ENCODE data around the gene PCDH9. TPM values are rescaled to one million over a fixed set of nuclear protein-coding genes. Genes with fewer than 3 reads are reported as not detected.

The PCDH9 gene
- total and polyA plus RNA-seq, 10 donors, result 0.24 to 8.1 (median 3.8) TPM

DNA sequence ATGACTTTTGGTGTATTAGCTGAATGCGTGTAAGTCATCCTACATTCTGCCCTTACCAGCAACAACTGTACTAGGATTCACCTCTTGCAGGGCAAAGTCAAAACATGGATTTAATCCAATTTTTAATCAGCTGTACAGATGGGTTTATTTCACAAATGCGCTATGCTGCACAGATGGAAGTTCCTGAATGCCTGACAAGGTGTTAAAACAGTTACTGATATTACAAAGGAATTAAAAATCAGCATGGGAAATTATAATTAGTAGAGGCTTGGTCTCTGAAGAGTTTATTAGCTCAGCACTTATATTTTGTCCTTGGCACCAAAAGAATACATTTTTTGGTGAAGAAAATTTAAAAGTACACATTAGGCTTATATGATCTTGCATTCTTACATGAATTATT, 448.9 kb downstream of the PCDH9 start:
- H3K27me3 ChIP-seq (replicated peaks in 1 of 7), result no peaks in the 10 kb centered on the region
- no peaks in the 10 kb centered on the region for H3K9me3 ChIP-seq
- no peak overlapping the region for H3K27ac ChIP-seq
- no peak overlapping the region for H3K4me3 ChIP-seq
- intact Hi-C loops (cut with DNase I; ENCODE audit: low total_unique reads), result no loop called here
- no peak for TF ChIP-seq POLR2AphosphoS5 (IDR thresholded peaks at IDR 0.05)
- TF ChIP-seq POLR2A (IDR thresholded peaks at IDR 0.05), result no peak
- TF ChIP-seq, protein P1, sequence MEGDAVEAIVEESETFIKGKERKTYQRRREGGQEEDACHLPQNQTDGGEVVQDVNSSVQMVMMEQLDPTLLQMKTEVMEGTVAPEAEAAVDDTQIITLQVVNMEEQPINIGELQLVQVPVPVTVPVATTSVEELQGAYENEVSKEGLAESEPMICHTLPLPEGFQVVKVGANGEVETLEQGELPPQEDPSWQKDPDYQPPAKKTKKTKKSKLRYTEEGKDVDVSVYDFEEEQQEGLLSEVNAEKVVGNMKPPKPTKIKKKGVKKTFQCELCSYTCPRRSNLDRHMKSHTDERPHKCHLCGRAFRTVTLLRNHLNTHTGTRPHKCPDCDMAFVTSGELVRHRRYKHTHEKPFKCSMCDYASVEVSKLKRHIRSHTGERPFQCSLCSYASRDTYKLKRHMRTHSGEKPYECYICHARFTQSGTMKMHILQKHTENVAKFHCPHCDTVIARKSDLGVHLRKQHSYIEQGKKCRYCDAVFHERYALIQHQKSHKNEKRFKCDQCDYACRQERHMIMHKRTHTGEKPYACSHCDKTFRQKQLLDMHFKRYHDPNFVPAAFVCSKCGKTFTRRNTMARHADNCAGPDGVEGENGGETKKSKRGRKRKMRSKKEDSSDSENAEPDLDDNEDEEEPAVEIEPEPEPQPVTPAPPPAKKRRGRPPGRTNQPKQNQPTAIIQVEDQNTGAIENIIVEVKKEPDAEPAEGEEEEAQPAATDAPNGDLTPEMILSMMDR (IDR thresholded peaks at IDR 0.05 in 8 of 11, conservative IDR thresholded peaks at IDR 0.05 in 3 of 11), result no peak
- WGBS, 5 donors, result 87 to 94% (median 91%) methylated on average over 2 of the region's 2 CpGs
- no peaks in the 10 kb centered on the region for H3K4me1 ChIP-seq
- H3K36me3 ChIP-seq, result no peaks in the 10 kb centered on the region
- no peak for DNase-seq

DNA sequence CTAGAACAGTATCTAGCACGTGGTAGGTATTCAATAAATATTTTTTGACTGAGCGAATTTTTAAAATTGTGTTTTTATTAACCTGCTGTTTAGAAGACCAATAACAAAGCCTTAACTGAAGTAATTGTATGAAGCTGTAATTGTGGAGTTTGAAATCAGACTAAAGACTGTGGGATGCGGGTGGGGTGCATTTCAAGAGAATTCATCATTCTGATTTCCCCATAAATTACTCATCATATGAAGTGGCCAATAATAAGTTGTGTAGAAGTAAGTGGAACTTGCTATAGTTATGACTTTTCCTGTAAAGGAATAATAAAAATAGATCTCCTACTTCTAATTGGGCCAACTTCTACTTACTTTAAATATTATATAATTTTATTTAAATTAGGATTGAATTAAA, 449.3 kb downstream of the PCDH9 start:
- Histone ChIP-seq H3K4me1 (no peaks in the 10 kb centered on the region), H3K9me3 (no peaks in the 10 kb centered on the region), H3K36me3 (no peaks in the 10 kb centered on the region), H3K4me3 (no peak overlapping the region), H3K27me3 (replicated peaks in 1 of 7) (no peaks in the 10 kb centered on the region), H3K27ac (no peak overlapping the region)
- TF ChIP-seq POLR2A (IDR thresholded peaks at IDR 0.05), result no peak
- no peak for TF ChIP-seq POLR2AphosphoS5 (IDR thresholded peaks at IDR 0.05)
- TF ChIP-seq, protein P1 (IDR thresholded peaks at IDR 0.05 in 8 of 11, conservative IDR thresholded peaks at IDR 0.05 in 3 of 11), result no peak
- intact Hi-C loops (cut with DNase I; ENCODE audit: low total_unique reads), result no loop called here
- 79 to 92% (median 85%) methylated on average over 3 of the region's 3 CpGs for WGBS, 5 donors
- no peak for DNase-seq

- intact Hi-C loops (cut with DNase I; ENCODE audit: low total_unique reads), result no loop called here
- no peaks in the 10 kb centered on the region for H3K4me1 ChIP-seq
- no peak for TF ChIP-seq POLR2AphosphoS5 (IDR thresholded peaks at IDR 0.05)
- no peak for TF ChIP-seq POLR2A (IDR thresholded peaks at IDR 0.05)
- TF ChIP-seq, protein P1 (IDR thresholded peaks at IDR 0.05 in 8 of 11, conservative IDR thresholded peaks at IDR 0.05 in 3 of 11), result no peak
- H3K4me3 ChIP-seq, result no peak overlapping the region
- H3K36me3 ChIP-seq, result no peaks in the 10 kb centered on the region
- no peaks in the 10 kb centered on the region for H3K9me3 ChIP-seq
- no peak for DNase-seq
- H3K27ac ChIP-seq, result no peak overlapping the region
- 85 to 100% (median 93%) methylated on average over 1 of the region's 1 CpG for WGBS, 5 donors
- no peaks in the 10 kb centered on the region for H3K27me3 ChIP-seq (replicated peaks in 1 of 7)
Measured at GRCh38 chr13:66778461-66778860, 451.7 kb downstream of the PCDH9 start.

- no peak overlapping the region for H3K27ac ChIP-seq
- no peaks in the 10 kb centered on the region for H3K9me3 ChIP-seq
- WGBS, 5 donors, result 68 to 85% (median 80%) methylated on average over 3 of the region's 3 CpGs
- no peaks in the 10 kb centered on the region for H3K27me3 ChIP-seq (replicated peaks in 1 of 7)
- DNase-seq, result no peak
- H3K4me1 ChIP-seq, result no peaks in the 10 kb centered on the region
- no peak overlapping the region for H3K4me3 ChIP-seq
- intact Hi-C loops (cut with DNase I; ENCODE audit: low total_unique reads), result no loop called here
- no peaks in the 10 kb centered on the region for H3K36me3 ChIP-seq
- TF ChIP-seq, protein P1 (IDR thresholded peaks at IDR 0.05 in 8 of 11, conservative IDR thresholded peaks at IDR 0.05 in 3 of 11), result no peak
- no peak for TF ChIP-seq POLR2AphosphoS5 (IDR thresholded peaks at IDR 0.05)
- TF ChIP-seq POLR2A (IDR thresholded peaks at IDR 0.05), result no peak
Measured at GRCh38 chr13:66775196-66775595, 454.9 kb downstream of the PCDH9 start.
